Thoracic aorta (tissue), 2 donors: ENCODE data around the gene SRC. TPM values are rescaled to one million over a fixed set of nuclear protein-coding genes. Genes with fewer than 3 reads are reported as not detected.
"Not testable (repeated sequence)": the region's sequence is repeated elsewhere in the genome, so short reads cannot be mapped to it uniquely, and the experiment has no call there.

Experiments used
- ATAC-seq: fragments of 150-250 bp; one replicate; pipeline ENCODE4 v1.8.0; 2017; ENCODE audit warnings: low read depth; ENCODE audit not compliant: insufficient number of reproducible peaks, low FRiP score
- DNase-seq: peaks from one replicate; pipeline ENCODE4 v3.0.0-alpha.2; 2020; ENCODE audit warnings: low spot score
- H3K27ac ChIP-seq, 2 donors: fragments of 200-600 bp; sonication (generic); 1 replicate in 1 of 2; 2 replicates in 1 of 2; pipeline ENCODE4 v1.5.1; 2016; ENCODE audit warnings: mild to moderate bottlenecking in 2 of 2, moderate library complexity in 2 of 2
- H3K27me3 ChIP-seq: fragments of 200-600 bp; sonication (generic); replicated peaks from 2 replicates; pipeline ENCODE4 v1.6.0; 2016; ENCODE audit warnings: mild to moderate bottlenecking; ENCODE audit not compliant: insufficient read depth
- H3K36me3 ChIP-seq: fragments of 200-600 bp; sonication (generic); one replicate; pipeline ENCODE4 v1.5.1; 2016
- H3K4me1 ChIP-seq, 2 donors: fragments of 200-600 bp; sonication (generic); 1 replicate in 1 of 2; 2 replicates in 1 of 2; pipeline versions ENCODE4 v1.5.1 to v1.6.0; 2016; ENCODE audit warnings: low read depth in 2 of 2, mild to moderate bottlenecking in 1 of 2; ENCODE audit not compliant: control insufficient read depth in 1 of 2
- H3K4me3 ChIP-seq: fragments of 200-600 bp; sonication (generic); 2 replicates; pipeline ENCODE4 v1.5.1; 2016; ENCODE audit warnings: mild to moderate bottlenecking
- H3K9me3 ChIP-seq: fragments of 200-600 bp; sonication (generic); 2 replicates; pipeline ENCODE4 v1.5.1; 2016
- total RNA-seq, 2 donors: library from RNA; depleted of rRNA; stranded (reverse); fragments of >200 nt; gene quantifications; one replicate each; pipeline versions ENCODE4 v1.1.0 to v1.2.3, GENCODE V29; 2016
- TF ChIP-seq, protein P1 (sequence below): fragments of 200-600 bp; sonication (generic); IDR thresholded peaks from one replicate; pipeline ENCODE4 v1.5.1; 2019; ENCODE audit warnings: antibody characterized with exemption

SRC gene
- total RNA-seq, 2 donors from 2014 or later, result 80.3 to 89.0 TPM

DNA sequence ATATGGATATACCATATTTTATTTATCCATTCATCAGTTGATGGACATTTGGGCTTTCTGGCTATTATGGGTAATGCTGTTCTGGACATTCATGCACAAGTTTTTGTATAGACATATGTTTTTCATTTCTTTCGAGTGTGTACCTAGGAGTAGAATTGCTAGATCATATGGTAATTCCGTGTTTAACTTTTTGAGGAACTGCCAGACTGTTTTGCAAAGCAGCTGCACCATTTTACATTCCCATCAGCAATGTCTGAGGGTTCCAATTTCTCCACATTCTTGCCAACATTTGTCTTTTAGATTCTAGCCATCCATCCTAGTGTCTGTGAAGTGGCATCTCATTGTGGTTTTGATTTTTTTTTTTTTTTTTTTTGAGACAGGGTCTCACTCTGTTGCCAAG, 20.8 kb downstream of the SRC start:
- DNase-seq, result no peak
- no peak overlapping the region for H3K4me3 ChIP-seq
- no peaks in the 10 kb centered on the region for H3K36me3 ChIP-seq
- no peaks in the 10 kb centered on the region for H3K9me3 ChIP-seq
- TF ChIP-seq, protein P1, sequence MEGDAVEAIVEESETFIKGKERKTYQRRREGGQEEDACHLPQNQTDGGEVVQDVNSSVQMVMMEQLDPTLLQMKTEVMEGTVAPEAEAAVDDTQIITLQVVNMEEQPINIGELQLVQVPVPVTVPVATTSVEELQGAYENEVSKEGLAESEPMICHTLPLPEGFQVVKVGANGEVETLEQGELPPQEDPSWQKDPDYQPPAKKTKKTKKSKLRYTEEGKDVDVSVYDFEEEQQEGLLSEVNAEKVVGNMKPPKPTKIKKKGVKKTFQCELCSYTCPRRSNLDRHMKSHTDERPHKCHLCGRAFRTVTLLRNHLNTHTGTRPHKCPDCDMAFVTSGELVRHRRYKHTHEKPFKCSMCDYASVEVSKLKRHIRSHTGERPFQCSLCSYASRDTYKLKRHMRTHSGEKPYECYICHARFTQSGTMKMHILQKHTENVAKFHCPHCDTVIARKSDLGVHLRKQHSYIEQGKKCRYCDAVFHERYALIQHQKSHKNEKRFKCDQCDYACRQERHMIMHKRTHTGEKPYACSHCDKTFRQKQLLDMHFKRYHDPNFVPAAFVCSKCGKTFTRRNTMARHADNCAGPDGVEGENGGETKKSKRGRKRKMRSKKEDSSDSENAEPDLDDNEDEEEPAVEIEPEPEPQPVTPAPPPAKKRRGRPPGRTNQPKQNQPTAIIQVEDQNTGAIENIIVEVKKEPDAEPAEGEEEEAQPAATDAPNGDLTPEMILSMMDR, result no peak
- peaks cover 0 to 9% of the 10 kb centered on the region in 2 donors for H3K4me1 ChIP-seq
- no peak for ATAC-seq
- H3K27ac ChIP-seq, result no peak overlapping the region
- no peaks in the 10 kb centered on the region for H3K27me3 ChIP-seq

DNA sequence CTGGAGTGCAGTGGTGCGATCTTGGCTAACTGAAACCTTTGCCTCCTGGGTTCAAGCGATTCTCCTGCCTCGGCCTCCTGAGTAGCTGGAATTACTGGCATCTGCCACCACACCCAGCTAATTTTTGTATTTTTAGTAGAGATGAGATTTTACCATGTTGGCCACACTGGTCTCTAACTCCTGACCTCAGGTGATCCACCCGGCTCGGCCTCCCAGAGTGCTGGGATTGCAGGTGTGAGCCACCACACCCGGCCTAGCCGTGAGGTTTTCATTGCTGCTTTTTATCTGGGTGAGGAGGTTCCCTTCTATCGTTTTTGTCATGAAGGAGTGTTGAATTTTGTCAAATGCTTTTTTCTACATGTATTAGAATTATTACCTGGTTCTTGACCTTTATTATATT, 23.9 kb downstream of the SRC start:
- no peaks in the 10 kb centered on the region for H3K27me3 ChIP-seq
- TF ChIP-seq, protein P1, result no peak
- no peak for DNase-seq
- H3K4me3 ChIP-seq, result no peak overlapping the region
- peaks cover under 1% of the 10 kb centered on the region for H3K36me3 ChIP-seq
- no peaks in the 10 kb centered on the region for H3K9me3 ChIP-seq
- ATAC-seq, result no peak
- H3K4me1 ChIP-seq, result no peaks in the 10 kb centered on the region
- H3K27ac ChIP-seq, result no peak overlapping the region

DNA sequence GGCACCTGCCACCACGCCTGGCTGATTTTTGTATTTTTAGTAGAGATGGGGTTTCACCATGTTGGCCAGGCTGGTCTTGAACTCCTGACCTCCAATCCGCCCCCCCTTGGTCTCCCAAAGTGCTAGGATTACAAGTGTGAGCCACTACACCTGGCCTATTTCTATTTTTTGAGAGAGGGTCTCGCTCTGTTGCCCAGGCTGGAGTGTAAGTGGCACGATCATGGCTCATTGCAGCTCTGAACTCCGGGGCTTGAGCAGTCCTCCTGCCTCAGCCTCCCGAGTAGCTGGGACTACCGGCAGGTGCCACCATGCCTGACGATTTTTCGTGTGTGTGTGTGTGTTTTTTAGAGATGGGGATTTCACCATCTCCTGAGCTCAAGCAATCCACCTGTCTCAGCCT, 25.9 kb downstream of the SRC start:
- H3K4me1 ChIP-seq, H3K27me3 ChIP-seq, H3K9me3 ChIP-seq, DNase-seq, ATAC-seq, H3K27ac ChIP-seq, H3K36me3 ChIP-seq, H3K4me3 ChIP-seq: not testable (repeated sequence)

DNA sequence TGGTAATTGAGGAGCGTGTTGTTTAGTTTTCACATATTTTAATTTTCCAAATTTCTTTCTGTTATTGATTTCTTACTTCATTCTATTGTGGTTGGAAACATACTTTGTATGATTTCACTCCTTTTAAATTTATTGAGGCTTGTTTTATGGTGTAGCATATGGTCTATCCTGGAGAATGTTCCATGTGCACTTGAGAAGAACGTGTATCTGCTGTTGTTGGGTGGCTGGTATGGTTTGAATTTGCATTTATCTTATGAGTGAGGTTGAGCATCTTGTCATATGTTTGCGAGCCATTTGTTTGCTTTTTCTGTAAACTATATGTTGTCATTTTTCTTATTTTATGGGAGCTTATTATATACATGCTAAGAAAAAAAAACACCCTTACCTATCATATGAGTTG, 26.5 kb downstream of the SRC start:
- ATAC-seq (no peak), DNase-seq (no peak)
- no peaks in the 10 kb centered on the region for H3K9me3 ChIP-seq
- no peak overlapping the region for H3K4me3 ChIP-seq
- TF ChIP-seq, protein P1, result no peak
- H3K4me1 ChIP-seq, result no peaks in the 10 kb centered on the region
- H3K36me3 ChIP-seq, result peaks cover 13% of the 10 kb centered on the region
- H3K27ac ChIP-seq, result no peak overlapping the region
- H3K27me3 ChIP-seq, result no peaks in the 10 kb centered on the region

DNA sequence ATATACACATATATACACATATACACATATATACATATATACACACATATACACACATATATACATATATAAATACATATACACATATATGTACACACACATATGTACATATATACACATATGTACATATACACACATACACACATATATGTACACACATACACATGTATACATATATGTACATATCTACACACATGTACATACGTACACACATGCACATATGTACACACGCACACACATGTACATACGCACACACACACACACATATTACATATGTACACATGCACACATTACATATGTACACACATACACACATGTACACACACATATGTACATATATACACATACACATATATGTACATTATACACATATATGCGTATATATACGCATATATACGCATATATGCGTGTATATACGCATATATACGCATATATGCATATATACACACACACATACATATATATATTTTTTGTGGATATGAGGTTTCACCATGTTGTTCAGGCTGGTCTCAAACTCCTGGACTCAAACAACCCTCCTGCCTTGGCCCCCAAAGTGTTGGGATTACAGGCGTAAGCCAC, 27.2 kb downstream of the SRC start:
- TF ChIP-seq, protein P1, result no peak
- H3K9me3 ChIP-seq, result no peaks in the 10 kb centered on the region
- peaks cover 15% of the 10 kb centered on the region for H3K36me3 ChIP-seq

DNA sequence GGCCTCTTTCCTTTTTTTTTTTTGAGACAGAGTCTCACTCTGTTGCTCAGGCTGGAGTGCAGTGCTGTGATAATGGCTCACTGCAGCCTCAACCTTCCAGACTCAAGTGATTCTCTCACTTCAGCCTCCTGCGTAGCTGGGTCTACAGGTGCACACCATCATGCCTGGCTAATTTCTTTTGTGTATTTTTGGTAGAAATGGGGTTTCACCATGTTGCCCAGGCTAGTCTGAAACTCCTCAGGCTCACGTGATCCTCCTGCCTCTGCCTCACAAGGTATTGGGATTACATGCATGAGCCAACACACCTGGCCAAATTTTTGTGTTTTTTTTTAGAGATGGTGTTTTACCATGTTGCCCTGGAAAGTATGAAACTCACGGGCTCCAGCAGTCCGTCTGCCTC, 29.3 kb downstream of the SRC start:
- DNase-seq, result no peak
- TF ChIP-seq, protein P1, result no peak

More for the DNA sequence above, 27.2 kb downstream of the SRC start:
- no peak overlapping the region for H3K4me3 ChIP-seq
- no peak overlapping the region for H3K27ac ChIP-seq
- DNase-seq (no peak), ATAC-seq (no peak)
- no peaks in the 10 kb centered on the region for H3K27me3 ChIP-seq
- no peaks in the 10 kb centered on the region for H3K4me1 ChIP-seq

More for the DNA sequence above, 29.3 kb downstream of the SRC start:
- peaks cover 15% of the 10 kb centered on the region for H3K36me3 ChIP-seq
- no peaks in the 10 kb centered on the region for H3K9me3 ChIP-seq
- ATAC-seq, result no peak
- no peaks in the 10 kb centered on the region for H3K27me3 ChIP-seq
- no peak overlapping the region for H3K27ac ChIP-seq
- H3K4me1 ChIP-seq, result peaks cover 0 to 12% of the 10 kb centered on the region in 2 donors
- H3K4me3 ChIP-seq, result no peak overlapping the region
